Stimulated activated effector memory CD8-positive, alpha-beta T cell treated with anti-CD3 and anti-CD28 coated beads, Interleukin-12 subunit alpha, Interleukin-12 subunit beta, amount 100 ng/mL, for 72 hours (primary cell): ENCODE results near the gene ACACA.

ENCODE experiments used
- ATAC-seq: fragments of 150-1000 bp; cut with Tn5 transposase; 2 replicates; pipeline ENCODE4 v1.10.0; 2021
- DNase-seq, 2 donors: peaks; one replicate each; pipeline ENCODE4 v3.0.0; 2021 to 2022; ENCODE audit warnings: low spot score in 2 of 2
- H3K27ac Mint-ChIP-seq: one replicate; pipeline ENCODE4 v1.8.0; 2022; ENCODE audit warnings: mild to moderate bottlenecking, mixed read lengths
- H3K36me3 Mint-ChIP-seq: one replicate; pipeline ENCODE4 v1.8.0; 2022; ENCODE audit warnings: mild to moderate bottlenecking, mixed read lengths
- H3K4me1 Mint-ChIP-seq: one replicate; pipeline ENCODE4 v1.8.0; 2022; ENCODE audit warnings: mixed read lengths
- H3K4me3 Mint-ChIP-seq: one replicate; pipeline ENCODE4 v1.8.0; 2022; ENCODE audit warnings: mild to moderate bottlenecking, mixed read lengths
- H3K9me3 Mint-ChIP-seq: one replicate; pipeline ENCODE4 v1.8.0; 2022; ENCODE audit warnings: mixed read lengths

ACACA gene

DNA sequence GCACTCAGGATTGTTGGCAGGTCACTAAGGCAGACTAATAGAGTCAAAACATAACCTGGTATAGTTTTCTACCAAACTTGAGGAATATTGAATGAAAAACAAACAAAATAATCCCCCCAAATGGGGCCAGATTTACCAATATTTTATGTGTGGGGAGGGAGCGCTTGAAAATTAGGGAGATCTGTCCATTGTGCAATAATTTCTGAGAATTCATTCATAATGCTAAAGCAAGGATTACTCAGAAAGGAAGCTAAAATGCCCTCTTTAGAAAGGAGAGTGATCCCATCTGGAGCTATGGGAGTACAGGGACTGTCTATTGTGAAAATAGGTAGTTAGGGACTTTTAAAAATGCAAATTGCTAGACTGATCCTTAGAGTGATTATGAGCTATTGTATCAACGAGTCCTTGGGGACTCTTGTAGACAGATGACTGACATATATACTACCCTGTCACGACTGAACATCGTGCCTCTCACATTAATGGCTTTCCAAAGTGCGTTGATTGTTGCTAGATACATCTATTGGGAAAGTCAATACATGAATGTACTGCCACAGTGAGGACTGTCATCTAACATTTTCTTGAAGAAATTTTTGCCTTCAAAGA, 264.2 kb downstream of the ACACA start:
- DNase-seq (no peak), ATAC-seq (no peak)
- Mint-ChIP-seq H3K27ac (peak overlapping the region; percentile 40), H3K4me3 (no peak overlapping the region), H3K36me3 (no peaks in the 10 kb centered on the region), H3K4me1 (peaks cover 5% of the 10 kb centered on the region), H3K9me3 (no peaks in the 10 kb centered on the region)

DNA sequence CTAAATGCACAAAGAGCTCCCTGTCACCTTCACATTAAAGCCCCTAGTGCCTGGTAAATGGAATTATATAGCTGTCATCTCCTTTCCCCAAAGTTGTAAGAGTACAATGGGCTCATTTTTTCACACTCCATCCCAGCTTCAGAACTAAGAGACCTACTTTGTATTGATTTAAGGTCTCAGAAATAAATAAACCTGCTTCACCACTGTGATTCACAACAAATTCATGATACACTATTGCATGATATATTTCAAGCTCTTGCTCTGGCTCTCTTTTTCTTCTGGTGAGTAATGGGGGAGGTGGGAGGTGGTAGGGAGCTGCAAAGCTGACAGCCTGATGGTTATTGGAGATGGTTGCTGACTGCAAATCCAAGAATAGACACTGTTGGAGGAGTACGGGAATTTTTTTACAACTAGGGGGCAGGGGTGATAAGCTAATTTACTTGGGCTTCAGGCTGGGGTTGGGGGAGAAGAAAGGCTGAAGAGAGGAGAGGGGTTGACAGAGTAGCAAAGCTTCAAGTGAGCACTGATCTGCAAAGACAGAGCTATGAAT, 268.0 kb downstream of the ACACA start:
- no peak for ATAC-seq
- no peak for DNase-seq
- Mint-ChIP-seq H3K4me1 (no peaks in the 10 kb centered on the region), H3K4me3 (no peak overlapping the region), H3K9me3 (no peaks in the 10 kb centered on the region), H3K27ac (no peak overlapping the region), H3K36me3 (no peaks in the 10 kb centered on the region)

DNA sequence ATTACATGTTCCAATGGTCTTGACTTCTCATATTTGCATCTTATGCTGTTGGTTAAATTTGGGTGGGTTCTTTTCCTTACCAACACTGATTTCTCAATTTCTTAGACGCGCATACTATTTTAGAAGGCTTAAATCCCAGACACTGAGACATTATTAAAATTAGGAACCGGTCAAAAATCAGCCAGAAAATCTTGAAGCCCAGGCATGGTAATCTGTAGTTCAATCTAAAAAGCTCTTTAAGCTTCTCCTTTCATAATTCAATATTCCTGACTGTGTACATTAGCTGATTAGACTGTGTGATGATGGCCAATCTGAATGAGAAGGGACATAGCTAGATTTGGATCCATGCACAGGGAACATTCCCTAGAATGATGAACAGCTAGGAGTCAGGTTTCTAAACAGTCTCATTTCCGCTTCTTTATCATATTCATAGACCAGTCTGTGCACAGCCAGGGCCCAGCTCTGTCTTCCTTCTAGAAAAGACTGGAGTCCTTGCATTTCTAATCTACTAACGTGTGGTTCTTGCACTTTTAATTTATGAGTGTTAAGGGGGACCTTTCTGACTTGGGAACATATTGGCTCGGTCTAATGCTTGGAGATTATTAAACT, 268.6 kb downstream of the ACACA start:
- H3K27ac Mint-ChIP-seq: no peak overlapping the region
- no peak for DNase-seq
- H3K9me3 Mint-ChIP-seq: no peaks in the 10 kb centered on the region
- no peaks in the 10 kb centered on the region for H3K36me3 Mint-ChIP-seq
- ATAC-seq: no peak
- no peak overlapping the region for H3K4me3 Mint-ChIP-seq
- H3K4me1 Mint-ChIP-seq: no peaks in the 10 kb centered on the region

DNA sequence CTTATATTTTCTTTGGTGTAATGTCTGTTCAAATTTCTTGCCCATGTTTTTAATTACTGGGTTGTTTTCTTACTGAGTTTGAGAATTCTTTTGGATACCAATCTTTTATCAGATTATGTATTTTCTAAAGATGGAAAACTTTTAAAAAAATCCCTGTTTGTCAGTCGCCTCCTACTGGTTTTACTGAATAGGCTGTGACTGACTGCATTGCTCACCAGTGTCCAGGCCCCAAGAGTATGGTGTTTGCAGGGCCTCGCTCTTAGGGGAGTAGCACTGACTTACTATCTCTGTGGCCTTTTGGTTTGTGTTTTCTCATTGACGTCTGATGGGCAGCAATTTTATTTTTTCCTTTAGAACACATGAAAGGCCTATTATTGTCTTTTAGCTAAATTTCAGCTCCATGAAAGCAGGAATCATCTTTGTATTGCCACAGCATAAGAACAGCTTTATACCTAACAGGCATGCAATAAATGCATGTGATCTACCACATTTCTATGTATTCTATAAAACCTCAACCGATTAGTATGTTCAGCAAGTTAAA, 269.5 kb downstream of the ACACA start:
- H3K4me1 Mint-ChIP-seq: no peaks in the 10 kb centered on the region
- no peaks in the 10 kb centered on the region for H3K36me3 Mint-ChIP-seq
- ATAC-seq (no peak), DNase-seq (no peak)
- no peak overlapping the region for H3K27ac Mint-ChIP-seq
- no peak overlapping the region for H3K4me3 Mint-ChIP-seq
- H3K9me3 Mint-ChIP-seq: no peaks in the 10 kb centered on the region

DNA sequence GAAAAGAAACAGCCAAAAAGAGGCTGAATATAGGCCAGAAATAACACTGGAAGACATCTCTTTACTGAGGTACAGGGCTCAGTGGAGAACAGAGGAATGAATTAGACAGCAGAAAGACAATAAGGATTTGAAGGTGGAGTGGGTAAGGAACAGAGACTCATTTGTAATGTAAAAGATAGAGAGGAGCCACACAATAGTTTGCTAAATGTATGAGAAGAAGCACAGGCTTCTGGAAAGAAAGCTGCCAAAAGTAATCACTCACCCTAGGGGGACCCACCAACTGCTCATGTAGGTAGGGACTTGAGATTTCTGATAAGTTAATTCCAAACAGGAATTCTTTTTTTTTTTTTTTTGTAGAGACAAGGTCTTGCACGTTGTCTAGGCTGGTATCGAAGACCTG, 271.1 kb downstream of the ACACA start:
- Mint-ChIP-seq H3K4me1 (no peaks in the 10 kb centered on the region), H3K4me3 (no peak overlapping the region), H3K9me3 (no peaks in the 10 kb centered on the region), H3K36me3 (no peaks in the 10 kb centered on the region), H3K27ac (no peak overlapping the region)
- no peak for ATAC-seq
- no peak for DNase-seq

DNA sequence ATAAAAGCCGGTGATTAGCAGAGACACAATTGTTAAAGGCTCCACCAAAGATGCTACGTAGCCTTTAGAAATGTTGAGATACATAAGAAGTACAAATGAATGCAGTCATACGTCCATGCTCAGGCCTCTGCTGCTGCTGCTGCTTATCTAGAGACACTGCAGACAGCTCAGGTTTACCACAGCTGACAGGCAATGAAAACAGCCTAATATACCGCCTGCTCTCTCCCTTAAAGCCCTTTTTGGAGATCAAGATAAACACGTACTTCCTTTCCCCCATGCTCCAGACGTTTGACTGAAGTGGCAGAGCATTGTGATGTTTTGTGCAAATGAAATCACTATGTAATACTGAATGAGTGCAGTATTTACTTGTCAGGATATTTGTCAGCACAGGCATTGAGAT, 272.6 kb downstream of the ACACA start:
- peaks cover 4% of the 10 kb centered on the region for H3K36me3 Mint-ChIP-seq
- DNase-seq: no peak
- H3K4me1 Mint-ChIP-seq: no peaks in the 10 kb centered on the region
- no peak overlapping the region for H3K27ac Mint-ChIP-seq
- H3K9me3 Mint-ChIP-seq: no peaks in the 10 kb centered on the region
- H3K4me3 Mint-ChIP-seq: no peak overlapping the region
- ATAC-seq: no peak

DNA sequence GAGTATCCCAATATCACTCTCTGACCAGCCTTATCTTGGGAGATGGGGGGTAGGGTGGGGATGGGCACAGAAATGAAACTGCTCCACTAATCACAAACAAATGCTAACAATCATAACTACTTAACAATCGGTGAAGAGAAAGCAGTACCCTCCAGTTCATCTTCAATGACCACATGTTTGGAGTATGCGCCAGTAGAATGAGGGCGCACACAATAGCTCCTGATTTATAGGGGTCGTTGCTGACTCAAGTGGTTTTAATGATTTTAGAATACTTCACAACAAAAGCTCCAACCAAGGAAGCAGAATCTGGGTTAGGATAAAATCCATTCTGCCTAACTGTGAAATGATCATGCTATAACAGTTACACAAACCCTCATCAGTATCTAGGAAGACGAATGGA, 273.5 kb downstream of the ACACA start:
- no peak for DNase-seq
- Mint-ChIP-seq H3K4me3 (no peak overlapping the region), H3K9me3 (no peaks in the 10 kb centered on the region), H3K36me3 (peaks cover 13% of the 10 kb centered on the region), H3K4me1 (no peaks in the 10 kb centered on the region), H3K27ac (no peak overlapping the region)
- ATAC-seq: no peak

DNA sequence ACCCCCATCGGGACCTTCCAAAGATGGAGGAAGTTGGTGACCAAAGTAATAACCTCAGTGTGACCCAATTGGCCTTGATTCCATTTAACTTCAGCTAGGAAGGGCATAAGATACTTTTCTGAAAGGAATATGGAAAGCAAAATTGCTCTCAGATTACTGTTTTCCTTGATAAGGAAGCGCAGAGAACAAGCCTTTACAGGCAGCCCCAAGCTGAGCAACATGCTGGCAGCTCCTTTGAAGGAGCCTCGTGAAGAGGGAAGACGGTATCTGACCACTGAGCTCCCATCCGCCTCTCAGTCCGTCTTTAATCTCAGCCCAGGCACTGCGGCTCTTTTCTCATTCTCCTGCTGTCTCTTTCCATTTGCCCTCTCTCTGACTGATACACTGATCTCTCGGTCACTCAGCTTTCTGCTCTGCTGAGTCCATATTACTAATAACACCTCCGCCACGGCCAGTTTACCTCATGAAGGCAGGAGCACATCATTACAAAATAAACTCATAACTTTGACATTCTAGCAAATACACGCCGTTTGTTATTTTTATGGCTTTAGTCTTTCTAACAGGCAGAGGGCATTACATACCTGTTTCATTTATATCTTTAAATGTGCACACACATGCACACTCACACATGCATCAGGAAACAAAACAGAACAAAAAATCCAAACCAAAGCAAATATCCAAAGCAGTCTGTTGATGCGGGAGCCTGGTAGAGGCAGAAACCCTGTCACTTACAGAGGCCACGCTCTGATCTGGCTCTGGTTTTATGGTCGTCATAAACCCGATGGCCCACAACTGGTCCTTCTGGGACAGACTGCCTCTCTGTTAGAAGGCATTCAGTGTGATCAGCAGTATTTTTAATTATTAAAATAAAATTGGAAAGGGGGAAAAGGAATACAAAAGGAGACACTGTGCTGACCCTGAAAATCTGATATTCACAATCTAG, 274.7 kb downstream of the ACACA start:
- peaks cover 25% of the 10 kb centered on the region for H3K36me3 Mint-ChIP-seq
- no peaks in the 10 kb centered on the region for H3K4me1 Mint-ChIP-seq
- ATAC-seq (no peak), DNase-seq (no peak)
- no peaks in the 10 kb centered on the region for H3K9me3 Mint-ChIP-seq
- H3K4me3 Mint-ChIP-seq: no peak overlapping the region
- no peak overlapping the region for H3K27ac Mint-ChIP-seq

DNA sequence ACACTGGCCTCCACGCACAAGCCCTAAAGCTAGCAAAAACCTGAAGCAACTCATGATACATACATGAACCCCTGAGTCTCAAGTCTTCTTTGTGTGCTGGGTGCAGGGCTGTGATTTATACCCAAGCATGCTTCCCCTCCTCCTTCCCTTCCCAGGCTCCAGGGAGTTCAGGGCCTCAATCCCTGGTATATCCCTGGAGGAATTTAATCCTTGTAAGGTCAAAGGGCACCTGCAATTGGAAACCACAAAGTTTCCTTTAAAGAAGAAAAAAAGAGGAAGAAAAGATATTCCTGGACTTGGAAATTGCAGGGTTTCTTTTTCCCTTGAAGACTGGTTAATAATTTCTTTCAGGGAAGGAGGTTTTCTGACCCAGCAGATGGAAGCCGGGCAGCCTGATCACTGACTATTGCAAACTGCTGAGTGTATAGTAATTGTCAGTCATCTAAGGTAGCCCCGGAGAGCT, 275.6 kb downstream of the ACACA start:
- H3K4me3 Mint-ChIP-seq: no peak overlapping the region
- H3K27ac Mint-ChIP-seq: no peak overlapping the region
- H3K9me3 Mint-ChIP-seq: no peaks in the 10 kb centered on the region
- DNase-seq (no peak), ATAC-seq (no peak)
- H3K4me1 Mint-ChIP-seq: no peaks in the 10 kb centered on the region
- peaks cover 33% of the 10 kb centered on the region for H3K36me3 Mint-ChIP-seq

DNA sequence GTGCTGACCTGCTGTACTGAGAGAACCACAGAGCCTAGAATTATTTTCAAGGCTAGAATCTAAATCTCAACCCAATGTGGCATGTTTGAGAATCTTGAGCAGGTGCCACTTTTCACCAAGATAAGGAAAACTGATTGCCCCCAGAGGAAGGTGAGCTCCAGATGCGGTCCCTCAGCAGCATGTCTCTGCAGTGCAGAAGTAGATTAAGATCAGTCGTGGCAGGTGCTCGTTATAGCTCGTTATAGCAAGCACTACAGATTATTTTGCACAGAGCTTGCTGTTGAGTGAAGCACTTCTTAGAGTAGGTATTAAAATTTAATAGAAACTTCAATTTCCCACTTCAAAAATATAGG, 281.8 kb downstream of the ACACA start:
- ATAC-seq (no peak), DNase-seq (no peak)
- H3K4me3 Mint-ChIP-seq: no peak overlapping the region
- H3K36me3 Mint-ChIP-seq: peaks cover 70% of the 10 kb centered on the region
- H3K9me3 Mint-ChIP-seq: no peaks in the 10 kb centered on the region
- H3K27ac Mint-ChIP-seq: no peak overlapping the region
- no peaks in the 10 kb centered on the region for H3K4me1 Mint-ChIP-seq

DNA sequence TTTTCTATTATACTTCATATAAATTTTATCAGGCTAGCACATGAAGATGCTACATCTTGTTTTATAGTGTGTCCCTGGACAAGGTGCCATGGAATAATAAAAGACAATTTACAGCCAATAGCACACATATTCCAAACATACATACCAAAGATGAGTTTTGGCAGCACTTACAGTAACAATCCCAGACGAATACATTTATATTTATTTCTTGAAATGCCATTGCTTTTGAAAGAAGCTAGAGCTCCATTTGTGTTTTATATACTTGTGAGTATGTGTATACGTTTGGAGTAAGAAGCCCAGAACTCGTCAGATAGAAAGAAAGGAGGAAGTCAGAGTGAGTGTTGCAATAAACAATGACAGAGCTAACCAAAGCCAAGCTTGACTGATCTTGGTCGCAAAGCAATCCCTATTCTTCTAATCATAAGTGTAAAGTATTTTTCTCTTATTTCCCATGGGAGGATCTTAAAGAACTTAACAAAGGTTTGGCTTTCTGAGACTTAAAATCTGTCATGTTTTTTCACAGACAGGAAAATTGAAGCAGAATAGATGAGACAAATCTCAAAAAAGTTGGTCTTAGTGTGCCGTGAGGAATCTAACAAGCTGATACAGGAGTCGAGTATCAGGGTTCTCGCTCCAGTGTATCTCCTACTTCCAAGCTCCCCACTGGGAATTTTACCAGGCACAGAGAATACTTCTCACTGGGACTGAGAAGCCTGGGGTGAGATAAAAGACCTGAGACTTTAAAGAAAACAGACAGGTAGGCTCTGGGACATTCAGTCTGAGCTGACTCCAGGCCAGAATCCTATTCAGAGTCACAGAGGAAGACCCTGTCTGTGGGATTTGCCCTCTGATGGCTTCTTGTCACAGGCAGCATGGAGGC, 282.5 kb downstream of the ACACA start:
- ATAC-seq (no peak), DNase-seq (no peak)
- no peak overlapping the region for H3K4me3 Mint-ChIP-seq
- H3K36me3 Mint-ChIP-seq: peaks cover 74% of the 10 kb centered on the region
- no peak overlapping the region for H3K27ac Mint-ChIP-seq
- H3K4me1 Mint-ChIP-seq: no peaks in the 10 kb centered on the region
- H3K9me3 Mint-ChIP-seq: no peaks in the 10 kb centered on the region

DNA sequence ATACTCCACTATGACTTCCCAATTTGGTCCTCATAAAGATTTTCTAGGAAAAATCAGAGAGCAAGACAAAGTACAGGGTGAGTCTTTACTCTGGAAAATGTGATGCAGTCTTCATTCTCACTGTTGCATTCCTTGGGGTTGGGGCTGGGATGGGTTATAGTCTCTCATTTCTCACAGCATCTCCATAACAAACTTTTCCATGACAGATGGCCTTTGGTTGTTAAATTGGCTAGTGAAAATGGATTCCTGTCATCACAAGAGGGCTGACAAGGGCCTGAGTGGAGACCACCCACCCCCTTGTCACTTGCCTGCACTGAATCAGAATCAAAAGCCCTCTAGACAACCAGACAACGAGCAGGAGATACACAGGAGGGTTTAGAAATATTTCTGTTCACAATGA, 283.2 kb downstream of the ACACA start:
- Mint-ChIP-seq H3K9me3 (no peaks in the 10 kb centered on the region), H3K4me1 (no peaks in the 10 kb centered on the region), H3K27ac (no peak overlapping the region), H3K36me3 (peaks cover 67% of the 10 kb centered on the region), H3K4me3 (no peak overlapping the region)
- ATAC-seq: no peak
- DNase-seq: no peak

DNA sequence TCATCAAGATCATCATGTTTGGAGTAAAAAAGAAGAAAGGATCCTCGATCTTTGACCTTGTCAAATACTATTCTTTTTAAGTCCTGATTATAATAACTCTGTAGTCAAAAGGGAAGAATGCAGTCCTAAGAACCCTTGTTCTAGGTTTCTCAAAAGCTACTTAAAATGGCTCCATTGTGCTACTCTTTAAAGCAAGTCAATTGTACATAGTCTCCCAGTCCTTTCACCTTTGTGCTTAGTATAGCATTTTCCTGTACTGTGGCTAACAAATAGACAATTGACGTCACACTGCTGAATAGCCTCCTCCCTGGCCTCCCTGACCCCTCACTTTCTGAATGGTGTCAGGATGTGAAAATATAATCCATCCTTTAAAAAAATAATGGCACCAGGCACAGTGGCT, 285.0 kb downstream of the ACACA start:
- H3K36me3 Mint-ChIP-seq: peaks cover 49% of the 10 kb centered on the region
- no peak overlapping the region for H3K27ac Mint-ChIP-seq
- H3K9me3 Mint-ChIP-seq: no peaks in the 10 kb centered on the region
- ATAC-seq (no peak), DNase-seq (no peak)
- H3K4me3 Mint-ChIP-seq: no peak overlapping the region
- no peaks in the 10 kb centered on the region for H3K4me1 Mint-ChIP-seq

DNA sequence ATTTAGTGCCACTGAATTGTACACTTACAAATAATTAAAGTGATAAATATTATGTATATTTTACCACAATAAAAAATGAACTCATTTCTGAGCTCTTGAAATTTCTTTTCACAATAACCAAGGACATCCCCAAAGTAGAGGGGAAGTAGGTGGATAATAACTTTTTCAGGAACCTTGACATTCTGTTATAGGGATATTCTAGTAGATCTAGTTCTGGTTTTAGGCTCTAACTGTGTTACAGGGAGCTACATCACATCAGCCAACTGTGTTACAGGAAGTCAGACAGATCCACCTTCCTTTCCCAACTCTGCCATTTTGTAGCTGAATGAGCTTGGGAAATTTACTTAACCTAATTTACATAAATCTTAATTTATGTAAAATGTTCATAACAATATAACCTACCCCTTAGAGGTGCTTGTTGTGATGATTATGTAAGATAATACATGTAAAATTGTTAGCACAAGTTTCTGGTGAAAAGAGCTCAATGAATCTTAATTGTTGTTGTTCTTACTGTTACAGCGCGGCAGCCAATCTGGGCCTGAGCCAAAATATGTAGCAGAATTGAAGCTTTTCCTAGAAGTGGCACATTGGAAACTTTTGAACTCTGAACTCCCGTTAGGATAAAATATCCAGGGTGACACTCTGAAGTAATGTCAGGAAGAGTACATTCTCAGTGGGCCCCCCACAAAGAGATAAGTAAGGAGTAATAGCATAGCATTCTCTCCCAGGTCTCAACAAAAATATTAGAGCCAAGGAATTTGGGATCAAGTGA, 288.1 kb downstream of the ACACA start:
- no peak for ATAC-seq

More for the DNA sequence above, 288.1 kb downstream of the ACACA start:
- Mint-ChIP-seq H3K9me3 (no peaks in the 10 kb centered on the region), H3K4me3 (no peak overlapping the region), H3K36me3 (peaks cover 41% of the 10 kb centered on the region), H3K4me1 (no peaks in the 10 kb centered on the region), H3K27ac (no peak overlapping the region)
- DNase-seq: no peak
